Ovary (tissue), 9 donors: ENCODE measurements around the gene BTNL2. TPM values are rescaled to one million over a fixed set of nuclear protein-coding genes. Genes with fewer than 3 reads are reported as not detected.
"Not testable (repeated sequence)": the region's sequence is repeated elsewhere in the genome, so short reads cannot be mapped to it uniquely, and the experiment has no call there.

ENCODE experiments used
- DNase-seq, 5 donors: peaks; one replicate each; pipeline ENCODE4 v3.0.0-alpha.2; 2019 to 2020
- H3K27ac ChIP-seq, 2 donors: fragments of 200-600 bp; one replicate each; pipeline versions ENCODE4 v1.5.1 to v1.8.0; 2019 to 2022
- H3K27me3 ChIP-seq: fragments of 200-600 bp; one replicate; pipeline ENCODE4 v1.8.0; 2022
- H3K36me3 ChIP-seq: fragments of 200-600 bp; sonication (generic); one replicate; pipeline ENCODE4 v1.5.1; 2019
- H3K4me1 ChIP-seq: one replicate; pipeline ENCODE4 v1.8.1; 2013; ENCODE audit warnings: mild to moderate bottlenecking, moderate library complexity; ENCODE audit not compliant: insufficient read depth
- H3K4me3 ChIP-seq: fragments of 200-600 bp; sonication (generic); one replicate; pipeline ENCODE4 v1.5.1; 2017
- H3K9me3 ChIP-seq, 2 donors: fragments of 200-600 bp in 1 of 2; sonication (generic) in 1 of 2; one replicate each; pipeline versions ENCODE4 v1.5.1 to v1.8.1; 2013 to 2019; ENCODE audit warnings: mild to moderate bottlenecking in 1 of 2, moderate library complexity in 1 of 2
- CTCF ChIP-seq, 3 donors: fragments of 450-650 bp in 2 of 3; fragments of 200-600 bp in 1 of 3; IDR thresholded peaks; one replicate each; pipeline versions ENCODE4 v1.5.1 to v1.8.0; 2016 to 2022; ENCODE audit warnings: antibody characterized with exemption in 3 of 3, mild to moderate bottlenecking in 1 of 3
- EP300 ChIP-seq: sonication (generic); formaldehyde crosslinking; IDR thresholded peaks from one replicate; pipeline ENCODE4 v1.6.1; 2017; ENCODE audit warnings: antibody characterized with exemption
- POLR2A ChIP-seq: fragments of 450-650 bp; IDR thresholded peaks from one replicate; pipeline ENCODE4 v1.6.1; 2017; ENCODE audit warnings: antibody characterized with exemption, mild to moderate bottlenecking, moderate library complexity
- WGBS, 3 donors: extraction: QIAGEN DNeasy Blood & Tissue Kit in 1 of 3; methylation state at CpG; one replicate each; pipeline versions ENCODE4 v1.1.5 to v1.1.7; 2013 to 2017; 5-methylcytosine and 5-hydroxymethylcytosine counted together
- intact Hi-C, 4 donors: fragments of 100-400 bp; cut with DNase I; formaldehyde crosslinking; loops; one replicate each; pipeline versions ENCODE4 v1.11.0 to v1.15.1; 2022 to 2023
- polyA plus RNA-seq, 2 donors: library from polyadenylated mRNA; stranded (reverse); fragments of 200-250 nt in 1 of 2; fragments of 350-450 nt in 1 of 2; fragmentation: Illumina TruSeq in 1 of 2; extraction: RNeasy Lipid Tissue Mini Kit (QIAGEN cat#74804) in 1 of 2; gene quantifications; one replicate each; pipeline ENCODE4 v1.2.3, GENCODE V29; 2013 to 2014
- total RNA-seq, 7 donors: library from RNA; depleted of rRNA in 2 of 7; stranded (reverse); fragments of >200 nt in 2 of 7; fragmentation: NEBNext Ultra II Directional in 3 of 7; extraction: Animal tissue kit (Norgen Biotek cat#: 25700) in 3 of 7; gene quantifications; one replicate each; pipeline versions ENCODE4 v1.1.0 to v1.2.4, GENCODE V29; 2016 to 2023
- donor health status: DM: no; HTN: no; CAD: no; lungs with moderate emphysema.
- donor health status: DM: no; HTN: no; CAD: no.
- donor health status: Bipolar disorder and iron deficiency.
- donor health status: DM: yes; HTN: yes; CAD: no.
- donor health status: DM: no; HTN: no; CAD: no.
- donor health status: DM: yes; HTN: yes; CAD: no.

Gene BTNL2
- total and polyA plus RNA-seq, 9 donors: not detected

GRCh38 chr6:32439139-32439538 is 32.2 kb upstream of the BTNL2 start:
- DNase-seq: no peak
- Histone ChIP-seq H3K27ac (no peak overlapping the region), H3K36me3 (no peaks in the 10 kb centered on the region), H3K9me3 (no peaks in the 10 kb centered on the region), H3K27me3 (no peaks in the 10 kb centered on the region), H3K4me3 (no peak overlapping the region), H3K4me1 (no peaks in the 10 kb centered on the region)
- no peak for TF ChIP-seq CTCF (IDR thresholded peaks at IDR 0.05)
- TF ChIP-seq EP300: no peak
- no peak for TF ChIP-seq POLR2A
- intact Hi-C loops: loop anchor here in 2 of 4 donors (10.0 kb wide), 2 partner anchors 256 to 266 kb away; no protein-coding TSS in a partner anchor
- 67 to 90% (median 75%) methylated on average over 1 of the region's 1 CpG for WGBS, 3 donors

- DNase-seq: no peak
- intact Hi-C loops: loop anchor here in 2 of 4 donors (10.0 kb wide), 2 partner anchors 258 to 268 kb away; no protein-coding TSS in a partner anchor
- Histone ChIP-seq H3K4me1 (no peaks in the 10 kb centered on the region), H3K4me3 (no peak overlapping the region), H3K36me3 (no peaks in the 10 kb centered on the region), H3K27ac (no peak overlapping the region), H3K9me3 (no peaks in the 10 kb centered on the region), H3K27me3 (no peaks in the 10 kb centered on the region)
- TF ChIP-seq CTCF (IDR thresholded peaks at IDR 0.05) (no peak), POLR2A (no peak), EP300 (no peak)
- 52 to 57% (median 54%) methylated on average over 2 of the region's 2 CpGs for WGBS, 3 donors
Observed at GRCh38 chr6:32436995-32437836, 30.2 kb upstream of the BTNL2 start.

- Histone ChIP-seq H3K4me3 (no peak overlapping the region), H3K9me3 (no peaks in the 10 kb centered on the region), H3K36me3 (no peaks in the 10 kb centered on the region), H3K4me1 (no peaks in the 10 kb centered on the region), H3K27ac (no peak overlapping the region), H3K27me3 (peaks cover 3% of the 10 kb centered on the region)
- TF ChIP-seq POLR2A: no peak
- TF ChIP-seq EP300: no peak
- no peak for TF ChIP-seq CTCF (IDR thresholded peaks at IDR 0.05)
- intact Hi-C loops: loop anchor here in 2 of 4 donors (10.0 kb wide), 2 partner anchors 259 to 269 kb away; no protein-coding TSS in a partner anchor
- no peak for DNase-seq
- 61 to 73% (median 70%) methylated on average over 4 of the region's 4 CpGs for WGBS, 3 donors
Observed at GRCh38 chr6:32436186-32436585, 29.2 kb upstream of the BTNL2 start.

GRCh38 chr6:32433950-32434349 is 27.0 kb upstream of the BTNL2 start:
- H3K36me3 ChIP-seq, H3K4me3 ChIP-seq, H3K27ac ChIP-seq, H3K4me1 ChIP-seq, H3K27me3 ChIP-seq, DNase-seq, H3K9me3 ChIP-seq: not testable (repeated sequence)
- intact Hi-C loops: loop anchor here in 3 of 4 donors (5.0 to 10.0 kb wide), 3 partner anchors 261 to 271 kb away; no protein-coding TSS in a partner anchor
- WGBS, 3 donors: 78 to 96% (median 92%) methylated on average over 1 of the region's 1 CpG

- TF ChIP-seq POLR2A (no peak), CTCF (IDR thresholded peaks at IDR 0.05) (peak; percentile 32 to 55 (median 32))
- intact Hi-C loops: loop anchor here in 3 of 4 donors (5.0 to 10.0 kb wide), 3 partner anchors 263 to 273 kb away; no protein-coding TSS in a partner anchor
- WGBS, 3 donors: 2 to 4% (median 2%) methylated on average over 1 of the region's 1 CpG
- no peak for DNase-seq
- no peaks in the 10 kb centered on the region for H3K9me3 ChIP-seq
- H3K4me3 ChIP-seq: no peak overlapping the region
- H3K36me3 ChIP-seq: no peaks in the 10 kb centered on the region
- no peak overlapping the region for H3K27ac ChIP-seq
- no peaks in the 10 kb centered on the region for H3K4me1 ChIP-seq
- H3K27me3 ChIP-seq: peaks cover 3% of the 10 kb centered on the region
Observed at GRCh38 chr6:32432050-32432450, 25.1 kb upstream of the BTNL2 start.
